Activated CD4-positive, alpha-beta T cell treated with anti-CD3 and anti-CD28 coated beads, Interleukin-2, amount 50 U/mL, for 24 hours (primary cell): Measurements from ENCODE around the gene KCNJ9.
A peak's percentile ranks its signal among the peaks of the same experiment; 100 is the strongest.

Experiments used
- DNase-seq, 2 donors: peaks; one replicate each; pipeline ENCODE4 v3.0.0-alpha.2; 2020; ENCODE audit warnings: low read depth in 1 of 2, low spot score in 1 of 2

Gene KCNJ9

DNA sequence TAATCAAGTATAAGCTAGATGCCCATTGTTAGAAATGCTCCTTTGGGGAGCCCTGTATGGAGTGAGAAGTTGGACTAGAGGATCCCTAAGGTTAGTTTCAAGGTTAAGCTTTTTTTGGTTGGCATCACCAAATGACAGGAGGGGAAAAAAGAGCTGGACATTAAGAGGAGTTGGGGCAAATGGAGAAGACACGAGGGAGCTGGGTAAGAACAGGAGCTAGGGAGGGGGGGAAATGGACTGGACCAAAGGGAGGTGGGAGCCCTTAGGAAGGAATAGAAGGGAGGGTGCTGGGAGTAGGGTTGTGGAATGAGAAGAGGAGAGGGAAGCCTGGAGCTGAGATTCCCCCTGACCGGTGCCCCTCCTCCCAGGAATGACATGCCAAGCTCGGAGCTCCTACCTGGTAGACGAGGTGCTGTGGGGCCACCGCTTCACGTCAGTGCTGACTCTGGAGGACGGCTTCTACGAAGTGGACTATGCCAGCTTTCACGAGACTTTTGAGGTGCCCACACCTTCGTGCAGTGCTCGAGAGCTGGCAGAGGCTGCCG, 5.9 kb downstream of the KCNJ9 start:
- no peak for DNase-seq

DNA sequence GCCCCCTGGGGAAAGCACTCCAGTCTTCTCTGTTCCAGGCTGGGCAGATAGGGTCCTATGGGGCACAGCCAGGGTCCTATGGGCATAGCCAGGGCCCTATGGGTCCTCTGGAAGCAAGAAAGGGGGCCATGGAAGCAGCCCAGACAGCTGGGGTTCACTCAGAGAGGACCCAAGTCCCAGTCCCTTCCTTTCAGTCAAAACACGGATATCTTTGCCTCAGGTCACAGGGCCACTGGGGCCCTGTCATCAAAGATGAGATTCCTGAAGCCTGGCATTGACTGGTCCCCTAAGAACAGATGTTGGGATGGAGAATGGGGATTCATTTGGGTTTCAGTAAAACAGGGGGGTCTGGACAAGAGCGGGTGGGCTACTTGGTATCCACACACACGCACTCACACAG, 8.5 kb downstream of the KCNJ9 start:
- DNase-seq: no peak

DNA sequence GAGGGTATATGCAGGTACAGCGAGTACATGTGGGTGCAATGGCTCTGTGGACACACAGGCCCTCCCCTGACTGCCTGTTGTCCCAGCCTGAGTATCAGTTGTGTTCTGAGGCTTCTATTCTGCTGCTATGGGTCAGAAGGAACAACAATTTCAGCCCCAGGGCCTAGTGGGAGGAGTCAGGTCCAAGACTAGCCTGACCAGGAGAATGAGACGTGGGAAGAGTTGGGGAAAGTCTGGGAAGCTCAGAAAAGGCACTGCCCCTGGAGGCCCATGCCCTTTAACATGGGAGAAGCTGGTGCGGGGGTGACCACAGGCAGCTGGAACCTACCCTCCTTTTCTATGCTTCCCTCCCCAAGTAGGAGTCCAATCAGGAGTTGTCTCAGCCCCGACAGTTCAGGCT, 9.4 kb downstream of the KCNJ9 start:
- DNase-seq: no peak

DNA sequence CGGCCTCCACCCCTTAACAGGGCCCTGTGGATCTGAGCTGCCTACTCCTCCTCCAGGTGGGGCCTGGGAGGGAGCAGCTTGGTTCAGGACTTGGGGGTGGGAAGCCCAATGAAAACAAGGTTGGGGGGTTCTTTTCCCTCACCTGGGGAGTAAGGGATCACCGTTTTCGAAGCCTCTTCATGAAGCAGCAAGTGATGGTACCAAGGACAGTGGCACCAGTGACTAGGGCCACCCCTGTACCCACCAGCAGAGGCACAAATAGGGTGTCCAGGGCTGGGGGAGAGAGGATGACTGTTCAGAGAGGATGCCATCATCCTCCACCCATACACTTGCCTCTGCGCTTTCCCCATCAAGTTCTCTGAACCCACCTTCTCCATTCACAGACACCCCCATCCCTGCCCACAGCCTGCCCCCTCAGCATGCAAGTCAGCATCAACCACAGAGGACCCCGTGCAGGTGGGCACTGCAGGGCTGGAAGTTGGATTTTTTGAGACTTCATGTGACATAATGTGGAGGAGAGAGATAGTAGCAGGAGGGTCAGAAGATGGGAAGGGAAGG, 10.4 kb downstream of the KCNJ9 start:
- no peak for DNase-seq

DNA sequence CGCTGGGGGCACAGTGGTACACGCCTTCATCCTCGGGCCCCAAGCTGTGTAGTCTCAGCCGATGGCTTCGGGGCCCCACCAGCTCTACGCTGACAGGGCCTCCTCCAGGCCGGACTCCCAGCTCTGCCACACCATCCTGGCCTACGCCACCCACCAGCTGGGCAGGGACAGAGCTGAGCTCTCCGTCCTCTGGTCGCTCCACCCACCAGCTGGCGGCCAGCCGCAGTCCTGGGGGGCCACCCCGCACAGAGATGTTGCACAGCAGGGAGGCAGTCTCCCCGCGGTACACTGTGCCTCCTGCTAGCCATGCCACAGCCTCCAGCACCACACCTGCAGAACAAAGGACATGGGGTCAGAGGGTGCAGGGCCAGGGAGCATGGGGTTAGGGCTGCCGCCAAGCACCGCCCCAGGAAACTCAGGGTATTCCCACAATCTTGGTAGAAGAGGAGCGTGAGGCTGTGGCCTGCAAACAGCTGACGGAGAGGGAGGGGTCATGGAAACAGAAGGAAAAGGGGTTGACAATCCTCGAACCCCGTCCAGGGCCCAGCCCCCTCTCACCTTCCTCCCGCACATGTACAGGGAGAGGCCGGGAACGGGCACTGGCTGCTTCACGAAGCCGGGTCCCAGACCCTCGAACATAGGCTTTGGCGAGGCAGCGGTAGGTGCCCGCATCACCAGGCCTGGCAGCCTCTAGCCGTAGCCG, 11.2 kb downstream of the KCNJ9 start:
- no peak for DNase-seq

DNA sequence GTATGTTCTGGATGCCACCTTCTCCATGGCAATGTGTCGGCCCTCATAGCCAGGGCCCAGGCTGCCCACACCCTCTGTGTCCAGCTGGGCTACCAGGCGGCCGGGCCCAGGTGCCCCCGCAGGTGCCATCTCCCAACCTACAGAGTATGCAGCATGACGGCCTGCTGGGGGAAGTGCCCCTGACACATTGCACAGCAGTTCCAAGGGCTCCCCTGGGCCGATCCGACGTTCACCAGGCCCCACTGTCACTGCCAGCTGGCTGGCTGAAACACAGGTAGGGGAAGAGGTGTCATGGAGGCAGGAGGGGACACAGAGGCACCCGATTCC, 11.7 kb downstream of the KCNJ9 start:
- no peak for DNase-seq

DNA sequence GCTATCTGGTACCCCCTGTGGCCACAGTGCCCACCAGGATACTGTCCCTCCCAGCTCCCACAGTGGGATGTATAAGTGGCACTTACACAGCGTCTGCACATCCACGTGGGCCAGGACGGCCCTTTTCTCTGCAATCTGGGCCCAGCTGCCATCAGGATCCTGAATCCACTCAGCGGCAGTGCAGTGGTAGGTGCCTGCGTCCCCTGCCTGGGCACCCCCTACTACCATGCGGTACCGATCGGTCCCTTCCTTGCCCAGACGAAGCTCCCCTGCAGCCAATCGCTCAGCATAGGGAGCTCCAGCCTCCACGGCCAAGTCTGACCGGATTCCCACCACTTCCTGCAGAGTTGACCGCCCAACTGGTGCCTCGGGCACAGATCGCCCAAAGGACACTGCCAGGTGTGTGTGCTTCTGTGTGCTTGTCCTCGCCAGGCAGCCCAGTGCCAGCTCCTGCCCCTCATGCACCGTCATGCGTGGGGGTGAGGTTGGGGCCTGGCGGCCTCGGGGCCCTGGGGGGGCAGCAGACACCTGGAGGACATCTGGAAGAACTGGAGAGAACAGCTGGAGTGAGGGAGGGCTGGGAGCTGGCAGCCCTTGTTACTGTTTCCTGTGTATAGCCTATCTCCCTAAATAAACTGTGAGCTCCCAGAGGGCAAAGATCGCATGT, 12.4 kb downstream of the KCNJ9 start:
- no peak for DNase-seq

DNA sequence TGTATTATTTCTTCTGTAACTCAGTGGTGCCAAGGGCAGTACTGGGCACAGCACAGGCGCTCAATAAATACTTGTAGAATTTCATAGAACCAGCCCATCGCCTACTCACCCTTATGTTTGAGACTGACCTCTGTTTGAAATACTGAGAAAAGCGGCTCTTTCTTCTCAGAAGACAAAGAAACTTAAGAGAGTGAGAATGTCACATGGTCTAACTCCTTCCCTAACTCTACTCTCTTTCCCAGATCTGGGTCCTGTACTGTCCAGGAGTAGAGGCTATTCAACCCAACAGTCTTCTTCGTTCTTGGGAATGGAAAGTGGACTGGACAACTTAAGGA, 12.9 kb downstream of the KCNJ9 start:
- DNase-seq: no peak

DNA sequence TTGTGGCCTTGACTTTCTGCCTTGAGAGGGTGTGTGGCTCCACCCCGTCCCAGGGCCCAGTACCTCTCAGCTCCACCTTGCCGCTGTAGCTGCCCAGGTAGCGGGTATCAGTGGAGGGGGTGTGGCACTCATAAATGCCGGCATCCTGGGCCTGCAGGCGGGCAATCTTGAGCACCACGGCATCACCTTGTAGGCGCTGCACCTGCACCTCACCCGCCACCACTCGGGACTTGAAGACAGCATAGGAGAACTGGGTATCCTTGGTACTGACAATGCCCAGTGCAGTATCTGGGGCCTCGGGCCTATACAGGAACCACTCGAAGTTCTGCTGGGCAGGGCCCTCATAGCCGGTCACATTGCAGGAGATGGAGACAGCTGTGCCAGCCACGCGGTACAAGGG, 13.5 kb downstream of the KCNJ9 start:
- DNase-seq: no peak

DNA sequence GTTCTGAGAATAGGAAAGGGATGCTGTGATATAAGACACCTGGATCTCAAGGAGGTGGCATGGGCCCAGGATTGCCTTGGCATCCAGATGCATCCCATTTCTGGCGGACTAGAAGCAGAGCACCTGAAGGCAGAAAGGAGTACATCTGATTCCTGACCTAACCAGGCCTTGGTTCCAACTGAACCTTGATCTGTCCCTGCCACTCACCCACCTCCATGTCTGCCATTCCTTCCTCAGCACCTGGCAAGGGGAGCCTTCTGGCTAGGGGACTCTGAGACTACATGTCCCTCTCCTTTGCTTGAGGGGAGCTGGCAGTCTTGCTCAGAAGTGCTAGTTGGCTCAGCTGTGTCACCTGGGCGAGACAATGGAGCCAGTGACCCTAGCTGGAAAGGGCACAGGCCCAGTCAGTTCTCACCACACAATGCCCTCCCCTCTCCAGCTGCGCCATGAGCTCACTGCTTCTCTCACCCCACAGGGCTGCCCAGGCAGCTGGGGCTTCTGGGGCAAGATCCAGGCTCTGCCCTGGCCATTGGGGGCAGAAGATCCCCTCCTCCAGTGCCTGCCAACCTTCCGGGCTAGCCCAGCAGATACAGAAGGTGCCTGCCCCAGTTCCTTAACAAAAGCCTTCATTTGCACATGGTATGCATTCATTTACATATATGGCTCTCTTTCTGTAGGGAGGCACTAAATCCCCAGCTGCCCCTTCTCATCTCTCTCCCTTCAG, 14.2 kb downstream of the KCNJ9 start:
- no peak for DNase-seq

DNA sequence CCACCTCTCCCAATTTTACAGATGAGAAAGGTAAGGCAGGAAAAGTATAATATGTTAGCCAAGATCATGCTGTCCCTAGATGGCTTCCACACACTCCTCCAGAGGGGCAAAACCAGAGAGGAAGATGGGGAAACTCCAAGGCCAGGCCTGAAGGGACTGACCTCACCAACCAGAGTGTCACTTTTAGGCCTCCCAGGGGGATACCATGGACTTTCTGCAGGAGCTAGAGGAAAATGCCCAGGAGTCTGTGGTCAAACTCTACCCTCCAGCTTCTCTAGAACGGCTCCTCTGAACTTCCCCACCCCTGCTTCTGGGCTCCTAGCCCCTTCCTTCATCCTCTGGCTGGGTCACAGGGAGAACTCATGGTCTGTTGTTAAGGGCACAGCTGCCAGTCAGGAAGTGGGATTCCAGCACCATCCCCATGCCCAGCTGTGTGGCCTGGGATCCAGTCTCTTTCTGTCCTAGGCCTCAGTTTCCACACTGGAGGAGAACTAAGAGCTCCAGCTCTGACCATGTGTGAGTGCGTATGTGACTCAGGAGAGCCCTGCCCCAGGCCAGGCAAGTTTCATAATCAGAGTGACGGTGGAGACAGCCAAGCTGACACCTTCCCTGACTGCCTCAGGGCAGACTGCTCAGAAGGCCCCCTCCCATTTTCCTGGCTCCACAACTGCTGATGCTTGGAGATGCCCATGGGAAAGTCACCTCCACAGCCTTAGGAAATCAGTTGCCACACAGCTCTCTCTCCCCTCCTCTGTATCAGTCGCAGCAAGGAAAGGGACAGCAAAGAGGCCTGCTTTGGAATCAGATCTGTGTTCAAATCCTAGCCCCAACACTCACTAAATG, 15.2 kb downstream of the KCNJ9 start:
- DNase-seq: no peak

DNA sequence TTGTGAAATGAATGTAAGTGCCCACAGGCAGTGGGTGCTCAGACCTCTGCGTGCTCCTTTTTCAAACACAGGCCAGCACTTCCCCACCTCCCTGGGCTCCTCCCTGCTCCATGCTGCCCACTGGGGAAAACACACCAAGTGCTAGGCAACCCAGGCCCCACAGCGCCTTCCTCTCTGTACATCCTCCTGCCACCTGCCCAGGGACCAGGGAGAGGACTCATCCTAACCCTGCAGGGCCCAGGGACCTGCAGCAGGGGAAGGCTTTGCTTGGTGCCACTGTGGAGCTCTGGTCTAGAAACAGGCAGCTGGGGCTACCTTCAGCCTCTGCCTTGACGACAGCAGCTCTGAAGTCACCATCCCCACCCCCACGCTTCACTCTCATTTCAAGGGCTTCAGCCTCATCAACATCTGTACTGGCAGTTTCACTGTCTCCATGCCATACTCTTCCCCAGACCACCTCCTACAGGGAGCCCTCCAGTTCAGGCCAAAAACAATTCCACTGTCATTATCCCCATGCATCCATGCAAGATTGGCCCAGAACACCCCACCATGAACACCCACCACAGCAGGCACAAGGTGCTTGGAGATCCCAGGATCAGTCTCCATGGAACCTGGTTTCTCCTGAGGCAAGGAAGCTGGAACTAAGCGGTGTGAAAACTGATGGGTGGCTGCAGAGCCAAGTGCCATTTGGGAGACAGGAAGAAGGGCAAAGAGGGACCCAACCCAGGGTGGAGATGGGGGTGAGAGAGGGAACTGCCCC, 16.0 kb downstream of the KCNJ9 start:
- no peak for DNase-seq

DNA sequence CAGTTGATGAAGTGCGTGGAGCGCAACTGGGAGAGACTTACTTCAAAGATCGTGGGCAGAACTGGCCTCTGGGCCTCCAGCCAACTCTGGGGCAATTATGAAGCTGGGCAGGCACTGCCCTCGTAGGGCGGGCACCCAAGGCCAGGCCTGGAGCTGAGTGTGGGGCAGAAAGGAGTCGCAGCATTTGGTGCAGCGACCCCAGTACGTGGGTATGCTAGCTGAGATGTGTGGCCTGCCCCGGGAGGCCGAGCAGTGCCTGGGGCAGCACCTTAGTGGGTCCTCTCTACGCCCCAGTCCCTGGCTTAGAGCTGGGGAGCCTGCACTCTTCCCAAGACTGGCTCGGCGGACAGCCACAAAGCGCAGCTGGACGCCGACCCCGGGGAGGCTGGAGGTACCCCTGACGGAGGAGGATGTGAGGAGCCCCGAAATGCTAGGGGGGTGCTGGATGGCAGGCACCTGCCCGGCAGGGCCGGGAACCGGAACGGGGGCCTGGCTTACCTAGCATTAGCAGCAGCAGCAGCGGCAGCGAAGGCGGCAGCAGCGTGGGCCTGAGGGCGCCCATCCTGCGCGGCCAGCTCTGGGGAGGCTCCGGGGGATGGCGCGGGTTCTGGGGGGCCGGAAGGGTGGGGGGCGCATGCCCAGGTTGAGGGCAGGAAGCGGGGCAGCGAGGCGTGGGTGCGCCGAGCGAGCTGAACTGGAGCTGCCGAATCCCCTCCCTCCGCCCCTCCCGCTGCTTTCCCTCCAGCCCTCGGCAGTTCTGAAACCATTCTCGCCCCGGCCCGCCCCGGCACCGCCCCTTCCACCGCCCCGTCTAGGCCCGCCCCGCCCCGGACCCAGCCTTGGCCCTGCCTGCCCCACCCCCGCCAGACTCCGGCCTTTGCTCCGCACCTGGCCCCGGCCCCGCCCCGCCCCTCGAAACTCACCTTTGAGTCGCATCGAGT, 16.8 kb downstream of the KCNJ9 start, which contains the start of gene IGSF8:
Gene IGSF8, minus strand, starts transcription at position 709 of the 941 bp plus-strand sequence. Its CDS starts 147 bp downstream, at position 562.
- DNase-seq: peak; percentile 87 to 89

DNA sequence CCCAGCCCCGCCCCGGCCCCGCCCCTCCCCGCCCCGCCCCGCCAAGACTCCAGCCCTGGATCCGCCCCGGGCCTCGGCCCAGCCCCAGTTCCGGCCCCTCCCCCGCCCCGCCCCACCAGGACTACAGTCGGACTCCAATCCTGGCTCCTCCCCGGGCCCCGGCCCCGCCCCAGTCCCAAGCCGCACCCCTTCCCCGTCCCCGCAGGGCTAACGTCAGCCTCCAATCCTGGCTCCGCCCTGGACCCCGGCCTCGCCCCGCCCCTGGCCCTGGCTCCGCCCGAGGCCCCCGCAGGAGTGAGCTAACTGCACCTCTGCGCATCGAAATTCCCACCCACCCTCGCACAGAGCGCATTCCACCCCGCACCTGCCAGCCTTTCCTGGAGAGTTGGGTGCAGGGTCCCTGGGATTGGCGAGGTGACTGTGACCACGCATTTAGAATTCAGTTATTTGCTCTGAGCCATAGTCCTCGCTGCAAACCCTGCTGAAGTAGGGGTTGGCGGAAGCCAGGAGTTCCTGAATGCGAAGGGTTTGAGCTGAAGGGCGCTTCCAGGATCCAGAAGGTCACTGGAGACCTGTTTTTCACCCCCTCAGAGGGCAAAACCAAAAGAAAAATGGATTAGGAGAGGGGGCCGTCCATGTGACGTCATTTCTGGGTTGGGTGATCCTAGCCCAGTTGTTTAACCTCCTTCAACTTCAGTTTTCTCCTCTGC, 17.7 kb downstream of the KCNJ9 start:
- peak; percentile 97 for DNase-seq

DNA sequence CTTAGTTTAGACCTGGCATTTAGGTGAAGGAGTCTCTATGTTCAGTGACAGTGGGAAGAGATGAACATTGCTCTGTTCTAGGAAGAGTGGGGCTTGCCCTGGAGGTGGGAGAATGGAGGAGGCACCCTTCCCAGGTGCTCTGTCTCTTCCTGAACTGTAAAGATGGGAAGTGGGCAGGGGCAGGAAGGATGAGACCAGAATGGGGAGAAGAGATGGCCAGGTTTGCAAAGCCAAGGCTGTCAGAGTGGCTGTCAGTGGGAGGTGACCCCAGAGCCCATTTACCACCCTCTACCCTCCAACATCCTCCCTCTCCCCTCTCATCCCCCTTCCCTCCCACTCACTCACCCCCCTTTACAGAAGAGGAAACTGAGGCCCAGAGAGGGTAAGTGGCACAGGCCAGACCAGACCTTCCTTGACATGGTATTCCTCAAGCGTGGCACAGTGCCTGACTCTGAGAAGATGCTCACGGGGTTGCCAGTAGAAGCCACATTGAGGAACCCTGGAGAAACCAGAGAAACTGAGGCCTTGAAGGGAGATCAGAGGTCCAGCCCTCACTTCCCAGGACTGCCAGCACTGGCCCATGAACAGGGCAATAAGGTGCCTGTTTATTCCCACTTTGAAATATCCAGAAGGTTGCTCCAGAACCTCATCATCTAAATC, 18.5 kb downstream of the KCNJ9 start:
- no peak for DNase-seq

DNA sequence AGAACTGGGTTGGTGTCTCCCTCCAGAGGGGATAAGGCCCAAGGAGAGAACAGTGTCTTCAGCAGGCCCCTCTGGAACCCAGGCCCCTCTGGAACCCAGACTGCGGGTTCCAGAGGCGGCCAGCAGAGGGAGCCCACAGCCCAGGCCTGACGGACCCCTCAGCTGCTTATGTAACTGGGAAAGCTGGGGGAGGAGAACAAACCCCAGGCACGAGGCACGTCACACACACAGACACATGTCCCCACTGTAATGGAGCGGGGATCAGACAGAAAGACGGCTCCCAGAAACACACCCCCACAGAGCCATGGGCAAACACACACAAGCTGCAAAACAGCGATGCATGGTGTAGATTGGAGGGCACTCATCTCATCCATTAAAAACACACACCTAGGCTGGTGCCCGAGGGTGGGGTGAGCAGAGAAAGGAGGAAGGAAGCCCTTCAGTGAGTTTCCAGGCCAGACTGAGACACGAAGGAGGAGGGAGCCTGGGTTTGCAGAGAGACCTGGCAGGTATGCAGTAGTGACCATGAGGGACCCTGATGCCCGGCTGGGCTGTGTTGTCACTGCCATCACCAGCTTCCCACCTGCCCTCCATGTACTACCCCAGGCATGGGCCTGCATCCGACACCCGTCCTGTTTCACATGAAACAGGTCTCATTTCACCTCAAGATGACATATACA, 19.8 kb downstream of the KCNJ9 start:
- DNase-seq: peak; percentile 53 to 67

DNA sequence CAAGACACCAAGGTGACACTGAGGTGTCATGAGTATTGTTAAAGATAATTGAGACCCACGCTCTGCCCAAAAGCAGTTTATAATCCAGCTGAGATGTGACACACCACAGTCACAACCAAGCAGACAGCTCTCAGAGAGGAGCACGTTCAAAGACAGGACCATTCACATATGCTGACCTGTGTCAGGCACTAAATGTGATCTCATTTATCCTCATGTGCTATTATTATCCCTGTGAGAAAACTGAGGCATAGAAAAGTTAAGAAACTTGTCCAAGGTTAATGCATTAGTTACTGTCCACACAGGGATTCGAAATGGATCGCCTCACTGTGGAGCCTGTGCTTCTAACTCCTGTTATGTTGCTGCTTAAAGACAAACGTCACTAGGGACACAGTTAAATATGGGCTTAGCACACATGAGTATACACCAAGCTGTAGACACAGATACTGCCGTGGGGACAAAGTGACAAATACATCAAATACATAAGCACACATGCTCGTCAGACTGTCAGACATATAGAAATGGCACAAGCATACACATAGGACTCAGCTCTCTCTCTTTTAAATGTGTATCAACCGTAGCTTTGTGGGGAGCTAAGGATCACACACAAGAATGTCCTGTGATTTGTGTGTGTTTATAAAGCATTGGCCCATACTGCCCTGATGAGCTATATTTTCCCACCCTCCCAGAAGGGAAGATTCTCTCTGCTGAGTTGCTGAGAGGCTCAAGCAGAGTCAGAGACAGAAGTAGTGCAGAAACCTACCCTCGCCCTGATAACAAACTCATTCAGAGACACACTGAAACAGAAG, 20.6 kb downstream of the KCNJ9 start:
- DNase-seq: no peak
